Natural killer cell (primary cell): Measurements from ENCODE around the gene HORMAD2. TPM values are rescaled to one million over a fixed set of nuclear protein-coding genes. Genes with fewer than 3 reads are reported as not detected.

Experiments used
- ATAC-seq, 3 donors: fragments of 150-1000 bp in 2 of 3; fragments of 200-7000 bp in 1 of 3; cut with Tn5 transposase; 1 replicate in 1 of 3; 2 replicates in 2 of 3; pipeline ENCODE4 v1.10.0; 2021; ENCODE audit warnings: mild to moderate bottlenecking in 2 of 3, moderate library complexity in 2 of 3
- DNase-seq, 2 donors: peaks; one replicate each; pipeline versions ENCODE4 v3.0.0 to v3.0.0-alpha.2; 2013 to 2021; ENCODE audit warnings: mixed read lengths in 1 of 2
- H3K27ac ChIP-seq: one replicate; pipeline ENCODE4 v1.5.1; 2013; ENCODE audit warnings: mild to moderate bottlenecking, low read length
- H3K27me3 ChIP-seq: one replicate; pipeline ENCODE4 v1.6.1; 2013; ENCODE audit warnings: low read length; ENCODE audit not compliant: control insufficient read depth, insufficient read depth
- H3K36me3 ChIP-seq: one replicate; pipeline ENCODE4 v1.6.1; 2013; ENCODE audit warnings: low read length; ENCODE audit not compliant: control insufficient read depth, insufficient read depth
- H3K4me1 ChIP-seq: one replicate; pipeline ENCODE4 v1.6.1; 2013; ENCODE audit warnings: low read length; ENCODE audit not compliant: control insufficient read depth, insufficient read depth
- H3K4me3 ChIP-seq: one replicate; pipeline ENCODE4 v1.5.1; 2013; ENCODE audit warnings: low read length
- H3K9me3 ChIP-seq: one replicate; pipeline ENCODE4 v1.6.1; 2013; ENCODE audit warnings: low read length; ENCODE audit not compliant: control insufficient read depth, insufficient read depth
- H3K27ac Mint-ChIP-seq, 2 donors: one replicate each; pipeline ENCODE4 v1.8.0; 2022; ENCODE audit warnings: mild to moderate bottlenecking in 2 of 2, mixed read lengths in 2 of 2, moderate library complexity in 1 of 2
- H3K27me3 Mint-ChIP-seq, 2 donors: one replicate each; pipeline ENCODE4 v1.8.0; 2022; ENCODE audit warnings: low read depth in 2 of 2, mixed read lengths in 2 of 2
- H3K36me3 Mint-ChIP-seq: one replicate; pipeline ENCODE4 v1.8.0; 2022; ENCODE audit warnings: mixed read lengths
- H3K4me1 Mint-ChIP-seq, 2 donors: one replicate each; pipeline ENCODE4 v1.8.0; 2022; ENCODE audit warnings: mixed read lengths in 2 of 2
- H3K4me3 Mint-ChIP-seq: one replicate; pipeline ENCODE4 v1.8.0; 2022; ENCODE audit warnings: mild to moderate bottlenecking, moderate library complexity, mixed read lengths
- H3K9me3 Mint-ChIP-seq, 2 donors: one replicate each; pipeline ENCODE4 v1.8.0; 2022; ENCODE audit warnings: mixed read lengths in 2 of 2
- CTCF ChIP-seq: fragments of 200-600 bp; IDR thresholded peaks from one replicate; pipeline ENCODE4 v1.8.0; 2022; ENCODE audit warnings: antibody characterized with exemption
- WGBS: methylation state at CpG from one replicate; pipeline ENCODE4 v1.1.7; 2013; ENCODE audit warnings: missing lambda C conversion rate; ENCODE audit not compliant: insufficient coverage; 5-methylcytosine and 5-hydroxymethylcytosine counted together
- intact Hi-C: fragments of 100-400 bp; cut with micrococcal nuclease; formaldehyde crosslinking; loops from one replicate; pipeline ENCODE4 v1.14.2; 2022
- total RNA-seq, 4 donors: library from RNA; stranded (reverse); fragments of 120-200 nt in 1 of 4; gene quantifications; one replicate each; pipeline versions ENCODE4 v1.2.3 to v1.2.4, GENCODE V29; 2013 to 2022

The HORMAD2 gene
- total RNA-seq, 3 donors from 2014 or later (not counting 1 experiment from before 2014, with no cell fraction given): not detected

DNA sequence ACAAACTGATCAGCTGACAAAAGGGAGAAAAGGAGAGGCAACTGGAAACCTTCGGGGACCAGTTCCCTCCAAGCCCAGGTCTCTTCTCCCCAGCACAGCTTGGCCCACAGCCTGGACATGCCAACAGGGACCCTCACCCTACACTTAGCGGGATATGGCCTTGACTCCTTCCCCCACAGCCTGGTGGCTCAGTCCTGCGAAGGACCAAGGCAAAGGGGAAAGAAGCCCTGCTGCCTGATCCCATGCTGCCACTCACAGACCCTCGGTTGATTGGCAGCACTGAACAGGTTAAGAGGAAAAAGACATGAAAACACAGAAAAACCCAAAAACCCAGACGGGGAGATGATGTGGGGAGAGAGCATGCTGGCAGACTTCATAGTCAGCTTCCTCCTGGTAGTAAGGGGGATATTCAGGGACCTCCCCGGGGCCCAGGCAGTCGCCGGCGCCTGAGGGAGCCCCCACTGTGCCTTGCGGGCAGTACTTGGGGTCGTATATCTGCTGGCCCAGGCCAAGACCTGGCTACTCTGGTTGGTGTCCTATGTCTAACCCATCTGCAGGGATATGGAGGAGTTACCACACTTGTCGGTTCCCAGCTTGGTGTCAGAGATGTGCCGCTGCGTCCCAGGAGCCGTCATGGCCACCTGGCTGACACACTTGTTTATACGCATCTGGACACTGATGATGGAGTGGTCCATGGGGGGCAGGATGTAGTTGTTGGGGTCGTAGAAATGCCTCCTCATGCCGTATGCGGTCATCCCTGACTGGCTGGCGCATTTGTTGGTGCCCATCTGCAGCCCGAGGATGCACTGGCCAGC, 34.2 kb upstream of the HORMAD2 start:
- H3K9me3 Mint-ChIP-seq: no peaks in the 10 kb centered on the region
- ATAC-seq: no peak
- H3K4me1 ChIP-seq: peaks cover 6% of the 10 kb centered on the region
- peaks cover 0 to 3% of the 10 kb centered on the region in 2 donors for H3K27me3 Mint-ChIP-seq
- TF ChIP-seq CTCF: no peak
- no peak overlapping the region for H3K4me3 ChIP-seq
- DNase-seq: no peak
- H3K9me3 ChIP-seq: no peaks in the 10 kb centered on the region
- H3K27ac Mint-ChIP-seq: no peak overlapping the region
- no peaks in the 10 kb centered on the region for H3K36me3 Mint-ChIP-seq
- H3K36me3 ChIP-seq: no peaks in the 10 kb centered on the region
- no peak overlapping the region for H3K27ac ChIP-seq
- H3K27me3 ChIP-seq: no peaks in the 10 kb centered on the region
- peaks cover 4 to 11% of the 10 kb centered on the region in 2 donors for H3K4me1 Mint-ChIP-seq
- H3K4me3 Mint-ChIP-seq: no peak overlapping the region
- WGBS: 95% methylated on average over 21 of the region's 21 CpGs
- intact Hi-C loops: no loop called here

- no peaks in the 10 kb centered on the region for H3K9me3 ChIP-seq
- H3K4me1 ChIP-seq: peaks cover 6% of the 10 kb centered on the region
- Mint-ChIP-seq H3K4me3 (no peak overlapping the region), H3K27ac (no peak overlapping the region), H3K9me3 (no peaks in the 10 kb centered on the region), H3K36me3 (no peaks in the 10 kb centered on the region), H3K4me1 (peaks cover 4 to 11% of the 10 kb centered on the region in 2 donors), H3K27me3 (peaks cover 0 to 3% of the 10 kb centered on the region in 2 donors)
- H3K36me3 ChIP-seq: no peaks in the 10 kb centered on the region
- no peak overlapping the region for H3K4me3 ChIP-seq
- H3K27ac ChIP-seq: no peak overlapping the region
- TF ChIP-seq CTCF: no peak
- intact Hi-C loops: no loop called here
- WGBS: 96% methylated on average over 15 of the region's 15 CpGs
- H3K27me3 ChIP-seq: no peaks in the 10 kb centered on the region
- DNase-seq (no peak), ATAC-seq (no peak)
Observed at GRCh38 chr22:30046716-30047363, 33.4 kb upstream of the HORMAD2 start.

DNA sequence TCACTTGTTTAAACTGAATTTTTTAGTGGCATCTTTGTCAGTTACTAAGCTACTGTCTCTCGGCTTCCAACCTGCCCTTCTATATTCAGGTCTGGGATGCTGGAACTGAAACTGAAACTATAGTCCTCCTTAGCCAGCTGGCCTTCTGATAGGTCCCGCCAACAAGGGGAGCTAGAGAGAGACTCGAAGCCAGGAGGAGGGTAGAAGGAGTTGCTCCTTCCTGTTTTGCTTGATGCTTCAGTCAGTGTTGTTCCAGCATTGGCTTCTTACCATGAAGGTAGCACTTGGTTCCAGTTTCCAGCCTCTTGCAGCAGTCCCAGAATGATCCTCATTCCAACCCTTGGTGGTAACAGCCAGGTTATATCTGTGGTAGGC, 32.9 kb upstream of the HORMAD2 start:
- peaks cover 0 to 3% of the 10 kb centered on the region in 2 donors for H3K27me3 Mint-ChIP-seq
- Histone ChIP-seq H3K27me3 (no peaks in the 10 kb centered on the region), H3K4me3 (no peak overlapping the region), H3K4me1 (peaks cover 6% of the 10 kb centered on the region), H3K36me3 (no peaks in the 10 kb centered on the region), H3K9me3 (no peaks in the 10 kb centered on the region), H3K27ac (no peak overlapping the region)
- no peaks in the 10 kb centered on the region for H3K36me3 Mint-ChIP-seq
- ATAC-seq (peak; percentile 69 to 85 (median 72)), DNase-seq (peak in 1 of 2 donors; percentile 68)
- peaks cover 4 to 11% of the 10 kb centered on the region in 2 donors for H3K4me1 Mint-ChIP-seq
- WGBS: 31% methylated on average over 3 of the region's 3 CpGs
- no peak for TF ChIP-seq CTCF
- intact Hi-C loops: no loop called here
- no peaks in the 10 kb centered on the region for H3K9me3 Mint-ChIP-seq
- H3K4me3 Mint-ChIP-seq: no peak overlapping the region
- no peak overlapping the region for H3K27ac Mint-ChIP-seq
